Urinary bladder (tissue), 4 donors: Measurements from ENCODE around the gene FOXI2. TPM values are rescaled to one million over a fixed set of nuclear protein-coding genes. Genes with fewer than 3 reads are reported as not detected.
A peak's percentile ranks its signal among the peaks of the same experiment; 100 is the strongest.

Experiments
- DNase-seq: peaks from one replicate; pipeline ENCODE4 v3.0.0-alpha.2; 2015; ENCODE audit errors: extremely low spot score
- H3K27ac ChIP-seq: one replicate; pipeline ENCODE4 v1.5.1; 2013; ENCODE audit warnings: low read depth, mild to moderate bottlenecking, moderate library complexity
- H3K36me3 ChIP-seq: one replicate; pipeline ENCODE4 v1.6.1; 2013; ENCODE audit warnings: mild to moderate bottlenecking, moderate library complexity; ENCODE audit not compliant: insufficient read depth
- H3K4me1 ChIP-seq: one replicate; pipeline ENCODE4 v1.6.1; 2013; ENCODE audit warnings: mild to moderate bottlenecking, moderate library complexity; ENCODE audit not compliant: insufficient read depth
- H3K4me3 ChIP-seq: one replicate; pipeline ENCODE4 v1.5.1; 2013; ENCODE audit warnings: low read depth, low read length
- WGBS: extraction: QIAGEN DNeasy Blood & Tissue Kit; methylation state at CpG from one replicate; pipeline ENCODE4 v1.1.7; 2013; 5-methylcytosine and 5-hydroxymethylcytosine counted together
- polyA plus RNA-seq: library from polyadenylated mRNA; stranded (reverse); fragments of 200-250 nt; gene quantifications from one replicate; pipeline ENCODE4 v1.2.3, GENCODE V29; 2013
- total RNA-seq: library from RNA; depleted of rRNA; stranded (reverse); fragments of >200 nt; gene quantifications from one replicate; pipeline ENCODE4 v1.2.3, GENCODE V29; 2014
- donor health status: healthy with polysubstance abuse.
- donor health status: healthy.

The FOXI2 gene
- total and polyA plus RNA-seq, 2 donors, result 0.58 TPM; not detected in 1

GRCh38 chr10:127735723-127736221, 1.2 kb upstream of the FOXI2 start:
- H3K4me3 ChIP-seq, result no peak overlapping the region
- H3K27ac ChIP-seq, result no peak overlapping the region
- no peaks in the 10 kb centered on the region for H3K36me3 ChIP-seq
- peaks cover 6% of the 10 kb centered on the region for H3K4me1 ChIP-seq
- WGBS, result 5% methylated on average over 24 of the region's 24 CpGs
- DNase-seq, result no peak

DNA sequence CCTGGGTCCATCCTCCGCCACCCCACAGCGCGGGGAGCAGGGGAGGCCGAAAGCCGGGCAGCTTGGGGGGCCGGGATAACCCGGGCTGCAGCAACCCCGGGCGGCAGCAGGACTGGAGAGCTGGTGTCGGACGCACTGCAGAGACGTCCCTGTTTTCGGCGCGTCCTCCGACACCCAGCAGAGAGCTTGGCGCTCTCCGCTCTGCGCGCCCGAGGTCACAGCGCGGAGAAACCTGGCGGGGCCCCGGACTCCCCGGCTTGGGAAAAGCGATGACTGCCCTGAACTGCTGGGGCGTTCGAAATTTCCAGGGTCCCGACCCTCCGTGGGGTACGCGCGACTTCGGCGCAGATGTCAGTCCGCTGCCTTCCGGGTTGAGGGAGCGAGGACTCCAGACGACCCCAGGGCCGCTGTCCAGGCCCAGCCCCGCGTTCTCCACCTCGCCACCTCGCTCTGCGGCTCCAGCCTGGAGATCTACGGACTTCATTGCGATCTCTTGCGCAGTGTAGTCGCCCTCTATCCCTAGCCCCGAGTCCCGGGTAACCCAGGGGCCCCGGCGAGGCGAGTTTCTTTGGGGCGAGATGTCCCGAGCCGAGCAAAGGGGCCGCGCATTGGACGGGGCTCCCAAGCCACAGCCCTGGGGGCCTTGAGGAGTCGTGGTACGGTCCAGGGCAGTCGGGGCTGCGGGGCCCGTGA, 617 bp upstream of the FOXI2 start:
- no peak overlapping the region for H3K27ac ChIP-seq
- peak overlapping the region; percentile 31 for H3K4me3 ChIP-seq
- no peaks in the 10 kb centered on the region for H3K36me3 ChIP-seq
- WGBS, result under 1% methylated on average over 66 of the region's 66 CpGs
- peaks cover 6% of the 10 kb centered on the region for H3K4me1 ChIP-seq
- no peak for DNase-seq

GRCh38 chr10:127737563-127738511, 852 bp downstream of the FOXI2 start:
- H3K27ac ChIP-seq, result no peak overlapping the region
- DNase-seq, result no peak
- H3K36me3 ChIP-seq, result no peaks in the 10 kb centered on the region
- WGBS, result 6% methylated on average over 59 of the region's 59 CpGs
- peaks cover 6% of the 10 kb centered on the region for H3K4me1 ChIP-seq
- H3K4me3 ChIP-seq, result peak overlapping the region; percentile 31

GRCh38 chr10:127738512-127739424, 1.8 kb downstream of the FOXI2 start:
- no peak for DNase-seq
- peaks cover 6% of the 10 kb centered on the region for H3K4me1 ChIP-seq
- peak overlapping the region; percentile 22 for H3K4me3 ChIP-seq
- 15% methylated on average over 59 of the region's 59 CpGs for whole genome bisulfite sequencing
- H3K36me3 ChIP-seq, result no peaks in the 10 kb centered on the region
- no peak overlapping the region for H3K27ac ChIP-seq

GRCh38 chr10:127739908-127740307, 2.9 kb downstream of the FOXI2 start:
- H3K4me1 ChIP-seq, result peaks cover 6% of the 10 kb centered on the region
- H3K4me3 ChIP-seq, result no peak overlapping the region
- no peak overlapping the region for H3K27ac ChIP-seq
- DNase-seq, result no peak
- H3K36me3 ChIP-seq, result no peaks in the 10 kb centered on the region
- WGBS, result 68% methylated on average over 1 of the region's 1 CpG

GRCh38 chr10:127740596-127740995, 3.6 kb downstream of the FOXI2 start:
- Histone ChIP-seq H3K4me3 (no peak overlapping the region), H3K27ac (no peak overlapping the region), H3K36me3 (no peaks in the 10 kb centered on the region), H3K4me1 (peaks cover 6% of the 10 kb centered on the region)
- WGBS, result 61% methylated on average over 5 of the region's 5 CpGs
- no peak for DNase-seq

GRCh38 chr10:127743205-127743604, 6.2 kb downstream of the FOXI2 start:
- no peaks in the 10 kb centered on the region for H3K36me3 ChIP-seq
- no peak for DNase-seq
- no peak overlapping the region for H3K27ac ChIP-seq
- WGBS, result 61% methylated on average over 3 of the region's 3 CpGs
- no peak overlapping the region for H3K4me3 ChIP-seq
- no peaks in the 10 kb centered on the region for H3K4me1 ChIP-seq

DNA sequence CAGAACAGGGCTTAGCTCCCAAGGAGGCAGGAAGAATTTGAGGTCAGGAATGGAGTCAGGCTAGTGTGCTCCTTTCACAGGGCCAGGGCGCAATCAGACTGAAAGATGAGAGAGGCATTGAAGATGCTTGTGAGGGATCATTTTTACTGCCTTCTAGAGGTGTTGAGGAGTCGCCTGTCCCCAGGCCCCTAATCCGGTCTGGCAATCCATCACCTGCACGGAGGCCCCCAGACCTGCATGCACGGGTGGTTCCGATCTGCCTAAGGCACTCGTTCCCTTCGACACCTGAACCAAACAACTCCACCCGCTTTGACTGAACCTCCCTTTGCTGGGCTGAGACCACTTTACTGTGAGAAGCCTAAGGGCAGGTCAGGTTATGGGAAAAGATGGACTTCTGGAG, 8.0 kb downstream of the FOXI2 start:
- 40% methylated on average over 9 of the region's 9 CpGs for WGBS
- Histone ChIP-seq H3K4me3 (no peak overlapping the region), H3K36me3 (no peaks in the 10 kb centered on the region), H3K27ac (no peak overlapping the region), H3K4me1 (no peaks in the 10 kb centered on the region)
- no peak for DNase-seq

GRCh38 chr10:127745861-127746260, 8.9 kb downstream of the FOXI2 start:
- 40% methylated on average over 6 of the region's 6 CpGs for WGBS
- Histone ChIP-seq H3K36me3 (no peaks in the 10 kb centered on the region), H3K4me1 (no peaks in the 10 kb centered on the region), H3K4me3 (no peak overlapping the region), H3K27ac (no peak overlapping the region)
- no peak for DNase-seq

GRCh38 chr10:127755753-127756152, 18.8 kb downstream of the FOXI2 start:
- Histone ChIP-seq H3K4me1 (no peaks in the 10 kb centered on the region), H3K36me3 (no peaks in the 10 kb centered on the region), H3K27ac (no peak overlapping the region), H3K4me3 (no peak overlapping the region)
- WGBS, result 58% methylated on average over 3 of the region's 3 CpGs
- no peak for DNase-seq

GRCh38 chr10:127756264-127756663, 19.3 kb downstream of the FOXI2 start:
- Histone ChIP-seq H3K4me3 (no peak overlapping the region), H3K27ac (no peak overlapping the region), H3K4me1 (no peaks in the 10 kb centered on the region), H3K36me3 (no peaks in the 10 kb centered on the region)
- no peak for DNase-seq
- WGBS, result 81% methylated on average over 2 of the region's 2 CpGs

DNA sequence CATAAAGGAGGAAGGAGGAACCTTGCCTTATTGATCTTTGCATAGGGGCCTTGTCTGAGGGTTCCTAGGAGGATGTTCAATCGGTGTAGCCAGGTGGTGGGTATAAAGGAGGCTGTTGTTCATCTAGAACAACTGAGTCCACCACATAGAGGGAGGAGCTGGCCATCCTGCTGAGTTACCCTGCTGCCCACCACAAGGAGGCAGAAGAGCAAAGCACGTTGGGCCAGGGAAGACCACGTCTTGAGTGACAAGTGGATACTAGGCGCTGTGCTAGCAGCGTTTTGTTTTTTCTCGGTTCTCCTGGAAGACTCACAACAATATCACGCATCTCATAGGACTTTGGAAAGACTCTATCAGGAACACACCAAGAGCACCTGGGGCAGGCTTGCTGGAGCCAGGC, 20.0 kb downstream of the FOXI2 start:
- Histone ChIP-seq H3K4me3 (no peak overlapping the region), H3K27ac (no peak overlapping the region), H3K4me1 (no peaks in the 10 kb centered on the region), H3K36me3 (no peaks in the 10 kb centered on the region)
- DNase-seq, result no peak
- 86% methylated on average over 7 of the region's 7 CpGs for WGBS

DNA sequence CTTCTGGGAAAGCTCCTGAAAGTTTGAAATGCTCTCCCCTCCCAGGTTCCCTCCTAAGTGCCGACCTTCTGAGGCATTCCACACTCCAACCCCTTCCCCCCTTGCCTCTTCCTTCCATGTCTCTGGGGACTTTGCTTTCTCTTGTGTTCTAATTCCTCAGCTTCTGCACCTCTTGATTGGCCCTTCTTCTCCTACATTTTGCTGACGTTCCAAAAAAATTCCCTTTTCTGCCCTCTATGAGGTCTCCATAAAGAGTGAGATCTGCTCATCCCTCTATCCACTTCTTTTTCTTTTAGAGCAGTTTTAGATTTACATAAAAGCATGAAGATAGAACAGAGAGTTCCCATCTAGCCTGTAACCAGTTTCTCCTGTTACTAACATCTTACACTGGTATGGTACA, 22.3 kb downstream of the FOXI2 start:
- no peak overlapping the region for H3K27ac ChIP-seq
- no peaks in the 10 kb centered on the region for H3K4me1 ChIP-seq
- WGBS, result 54% methylated on average over 2 of the region's 2 CpGs
- no peak overlapping the region for H3K4me3 ChIP-seq
- no peak for DNase-seq
- H3K36me3 ChIP-seq, result no peaks in the 10 kb centered on the region
